Measurements from ENCODE around the gene LTBP4. TPM values are rescaled to one million over a fixed set of nuclear protein-coding genes. Genes with fewer than 3 reads are reported as not detected.
A peak's percentile ranks its signal among the peaks of the same experiment; 100 is the strongest.
"Not testable (repeated sequence)": the region's sequence is repeated elsewhere in the genome, so short reads cannot be mapped to it uniquely, and the experiment has no call there.

The LTBP4 gene
- total and polyA plus RNA-seq, 2 of the 13 experiments (the other 11 are each of a cell fraction or from before 2014, with no cell fraction given): 0.86 to 2.3 TPM

DNA sequence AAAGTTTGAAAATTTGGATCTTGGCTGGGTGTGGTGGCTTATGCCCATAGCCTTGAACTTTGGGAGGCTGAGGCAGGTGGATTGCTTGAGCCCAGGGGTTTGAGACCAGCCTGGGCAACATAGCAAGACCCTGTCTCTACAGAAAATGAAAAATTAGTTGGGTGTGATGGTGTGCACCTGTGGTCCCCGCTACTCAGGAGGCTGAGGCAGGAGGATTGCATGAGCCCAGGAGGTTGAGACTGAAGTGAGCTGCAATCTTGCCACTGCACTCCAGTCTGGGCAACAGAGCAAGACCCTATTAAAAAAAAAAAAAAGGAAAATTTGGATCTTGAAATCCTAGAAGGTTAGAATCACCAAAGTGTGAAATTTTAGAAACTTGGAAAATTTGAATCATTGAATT is 36.6 kb upstream of the LTBP4 start:
- H3K36me3 ChIP-seq (replicated peaks in 1 of 2; ENCODE audit: control insufficient read depth in 1 of 2, insufficient read depth in 2 of 2, low read length in 2 of 2); H3K4me3 ChIP-seq (replicated peaks in 1 of 3; ENCODE audit: insufficient read depth in 1 of 3, low read depth in 2 of 3, low read length in 3 of 3); H4K20me1 ChIP-seq (ENCODE audit: insufficient read depth, low read length); POLR2A ChIA-PET; CTCF ChIA-PET (ENCODE audit: low intra/inter-chr PET ratio, low total read pairs); H3K4me1 ChIP-seq (ENCODE audit: insufficient read depth, low read length); FAIRE-seq; in situ Hi-C loops (cut with HindIII; ENCODE audit: extremely low pct_ligation_motif_present, low pct_unique_long_range_greater_than_20kb); H3K79me2 ChIP-seq (ENCODE audit: insufficient read depth, low read length); DNase-seq (ENCODE audit: low spot score); intact Hi-C loops (cut with micrococcal nuclease; ENCODE audit: unreplicated experiment); BruUV-seq (replicated peaks); H2AFZ ChIP-seq (ENCODE audit: low read length); H3K27ac ChIP-seq (ENCODE audit: extremely low read length, insufficient read depth, low read length); H3K9ac ChIP-seq (ENCODE audit: insufficient read depth, low read depth, low read length); ATAC-seq; H3K9me3 ChIP-seq (ENCODE audit: low read length); H3K4me2 ChIP-seq (ENCODE audit: low read depth, low read length): not testable (repeated sequence)
- peaks cover 14 to 57% of the 10 kb centered on the region in 2 experiments for H3K27me3 ChIP-seq (ENCODE audit: control insufficient read depth in 1 of 2, insufficient read depth in 2 of 2, low read length in 2 of 2)
- TF ChIP-seq ZNF121 (CRISPR knock-in tag; IDR thresholded peaks at IDR 0.05): peak; percentile 41; the same call in 1 of the 2 replicates
- 48% methylated on average over 1 of the region's 1 CpG for WGBS (ENCODE audit: low lambda C conversion rate)

DNA sequence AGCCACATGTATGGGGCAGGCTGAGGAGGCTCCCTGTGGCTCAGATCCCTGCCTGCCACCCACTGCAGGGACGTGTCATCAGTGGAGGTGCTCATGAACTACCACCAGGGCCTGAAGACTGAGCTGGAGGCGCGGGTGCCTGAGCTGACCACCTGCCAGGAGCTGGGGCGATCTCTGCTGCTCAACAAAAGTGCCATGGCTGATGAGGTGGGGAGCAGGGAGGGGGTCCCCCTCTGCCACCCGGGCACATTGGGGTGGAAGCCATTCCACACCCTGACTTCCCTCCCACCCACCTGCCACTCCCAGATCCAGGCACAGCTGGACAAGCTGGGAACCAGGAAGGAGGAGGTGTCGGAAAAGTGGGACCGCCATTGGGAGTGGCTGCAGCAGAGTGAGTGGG is 35.8 kb upstream of the LTBP4 start:
- 32% methylated on average over 3 of the region's 7 CpGs for WGBS (ENCODE audit: low lambda C conversion rate)
- Histone ChIP-seq H3K79me2 (ENCODE audit: insufficient read depth, low read length) (no peaks in the 10 kb centered on the region), H2AFZ (ENCODE audit: low read length) (no peak overlapping the region), H3K4me1 (ENCODE audit: insufficient read depth, low read length) (peaks cover 10% of the 10 kb centered on the region), H3K27ac (ENCODE audit: extremely low read length, insufficient read depth, low read length) (no peak overlapping the region), H3K27me3 (ENCODE audit: control insufficient read depth in 1 of 2, insufficient read depth in 2 of 2, low read length in 2 of 2) (peaks cover 12 to 52% of the 10 kb centered on the region in 2 experiments), H3K4me2 (ENCODE audit: low read depth, low read length) (no peak overlapping the region), H3K9ac (ENCODE audit: insufficient read depth, low read depth, low read length) (no peak overlapping the region), H4K20me1 (ENCODE audit: insufficient read depth, low read length) (no peaks in the 10 kb centered on the region), H3K9me3 (ENCODE audit: low read length) (no peaks in the 10 kb centered on the region), H3K36me3 (replicated peaks in 1 of 2; ENCODE audit: control insufficient read depth in 1 of 2, insufficient read depth in 2 of 2, low read length in 2 of 2) (no peaks in the 10 kb centered on the region), H3K4me3 (replicated peaks in 1 of 3; ENCODE audit: insufficient read depth in 1 of 3, low read depth in 2 of 3, low read length in 3 of 3) (no peak overlapping the region)
- intact Hi-C loops (cut with micrococcal nuclease; ENCODE audit: unreplicated experiment) (no loop called here), in situ Hi-C loops (cut with HindIII; ENCODE audit: extremely low pct_ligation_motif_present, low pct_unique_long_range_greater_than_20kb) (no loop called here)
- ChIA-PET CTCF (ENCODE audit: low intra/inter-chr PET ratio, low total read pairs) (no interaction called here), POLR2A (no interaction called here)
- DNase-seq (ENCODE audit: low spot score) (no peak), ATAC-seq (no peak), FAIRE-seq (no peak)
- TF ChIP-seq ZNF20 (CRISPR knock-in tag; IDR thresholded peaks at IDR 0.05): no peak
- TF ChIP-seq CBX2 (IDR thresholded peaks at IDR 0.05; ENCODE audit: low read depth, low read length): no peak
- no peak for TF ChIP-seq CBX2 (CRISPR knock-in tag; IDR thresholded peaks at IDR 0.05; ENCODE audit: low read depth)
- TF ChIP-seq CHD4 (IDR thresholded peaks at IDR 0.05; ENCODE audit: borderline replicate concordance, low read length): no peak
- no TSS peak for BruUV-seq (replicated peaks)

Measured in HepG2 (cell line).